ENCODE results near the gene DNAH3.
"Not testable (repeated sequence)": the region's sequence is repeated elsewhere in the genome, so short reads cannot be mapped to it uniquely, and the experiment has no call there.

DNAH3 gene

GRCh38 chr16:21076186-21076883 lies 74.3 kb downstream of the DNAH3 start:
- FAIRE-seq, result no peak

GRCh38 chr16:21075252-21075651 lies 75.4 kb downstream of the DNAH3 start:
- no peak for DNase-seq (ENCODE audit: low spot score)
- FAIRE-seq, result no peak

More at GRCh38 chr16:21076186-21076883, 74.3 kb downstream of the DNAH3 start:
- DNase-seq (ENCODE audit: low spot score), result no peak

DNA sequence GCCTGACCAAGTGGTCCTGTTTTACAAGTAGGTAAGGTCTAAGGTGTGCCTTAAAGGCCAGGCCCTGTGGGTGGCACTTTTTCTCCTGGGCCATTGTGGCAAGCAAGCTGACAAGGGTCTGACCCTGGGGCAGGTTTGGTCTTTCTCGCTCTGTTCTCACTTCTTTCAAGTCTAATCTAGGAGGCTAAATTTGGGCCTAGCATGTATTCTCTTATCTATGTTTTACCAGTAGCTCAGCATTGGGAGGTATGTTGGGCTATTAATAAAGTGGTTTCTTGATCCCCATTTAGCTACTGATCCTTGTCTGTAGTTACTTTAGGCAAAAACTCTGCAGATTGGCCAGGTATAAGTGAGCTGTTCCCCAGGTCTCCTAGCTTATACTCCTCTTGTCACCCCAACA lies 77.7 kb downstream of the DNAH3 start:
- DNase-seq (ENCODE audit: low spot score) (no peak), FAIRE-seq (no peak)

DNA sequence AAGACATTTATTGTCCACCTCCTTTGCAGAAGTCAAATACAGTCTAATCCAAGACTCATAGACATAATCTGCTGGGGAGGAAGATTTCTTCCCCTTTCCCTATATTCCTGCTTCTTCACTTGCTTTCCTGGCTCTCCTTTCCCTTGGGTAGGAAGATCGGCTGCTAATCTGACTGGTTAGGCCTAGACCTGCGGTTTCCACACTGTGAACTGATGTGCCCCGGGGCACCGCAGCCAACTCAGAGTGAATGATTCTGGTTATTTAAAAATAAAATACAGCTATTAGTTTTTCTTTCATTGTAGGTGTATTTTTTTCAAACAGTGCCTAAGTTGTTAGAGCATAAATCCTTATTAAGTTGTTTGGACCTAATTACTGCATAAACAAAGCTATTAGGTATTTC lies 78.9 kb downstream of the DNAH3 start:
- DNase-seq (ENCODE audit: low spot score), result no peak
- no peak for FAIRE-seq

- DNase-seq (ENCODE audit: low spot score), result no peak
- FAIRE-seq, result no peak
These were observed 80.1 kb downstream of the DNAH3 start for GRCh38 chr16:21070564-21070963.

DNA sequence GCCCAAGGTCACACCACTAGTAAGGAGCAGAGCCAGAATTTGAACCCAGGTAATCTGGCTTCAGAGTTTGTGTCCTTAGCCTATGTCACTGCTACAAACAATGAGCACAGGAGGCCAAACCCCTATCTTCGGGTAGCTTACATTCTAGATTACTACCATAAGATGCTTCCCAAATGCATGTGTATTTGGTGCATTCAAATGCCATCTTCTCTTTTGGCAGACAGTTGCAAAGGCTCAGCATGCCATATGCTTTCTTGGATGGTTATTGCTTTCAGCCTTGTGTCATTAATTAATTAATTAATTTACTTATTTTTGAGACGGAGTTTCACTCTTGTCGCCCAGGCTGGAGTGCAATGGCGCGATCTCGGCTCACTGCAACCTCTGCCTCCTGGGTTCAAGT lies 80.7 kb downstream of the DNAH3 start:
- DNase-seq (ENCODE audit: low spot score), result no peak
- FAIRE-seq, result no peak

- DNase-seq (ENCODE audit: low spot score) (no peak), FAIRE-seq (no peak)
These were observed 86.4 kb downstream of the DNAH3 start for GRCh38 chr16:21064203-21064602.

GRCh38 chr16:21063314-21063713 lies 87.3 kb downstream of the DNAH3 start:
- not testable (repeated sequence) for FAIRE-seq; DNase-seq (ENCODE audit: low spot score)

DNA sequence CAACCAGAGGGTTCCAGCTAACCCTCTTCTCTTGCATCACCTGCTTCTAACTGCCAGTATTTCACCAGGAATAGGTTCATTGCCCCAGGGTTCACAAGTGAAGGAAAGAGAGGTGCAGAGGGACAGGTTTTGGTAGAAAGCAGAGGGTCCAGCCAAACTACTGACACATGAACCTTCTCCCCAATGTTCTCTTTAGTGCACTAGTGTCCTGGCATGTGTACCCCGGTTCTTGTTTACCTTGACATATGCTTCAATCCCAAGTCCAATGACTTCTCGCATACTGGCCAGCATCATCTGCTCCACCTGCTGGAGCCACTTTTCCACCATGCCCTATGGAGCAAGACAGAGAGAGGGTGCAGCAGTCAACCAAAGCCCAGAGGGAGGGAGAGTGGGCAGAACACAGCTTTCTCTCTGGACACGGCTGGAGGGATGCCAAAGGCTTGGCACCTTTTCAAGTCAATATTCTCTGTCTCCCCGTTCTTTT lies 90.6 kb downstream of the DNAH3 start:
- DNase-seq (ENCODE audit: low spot score) (no peak), FAIRE-seq (no peak)

DNA sequence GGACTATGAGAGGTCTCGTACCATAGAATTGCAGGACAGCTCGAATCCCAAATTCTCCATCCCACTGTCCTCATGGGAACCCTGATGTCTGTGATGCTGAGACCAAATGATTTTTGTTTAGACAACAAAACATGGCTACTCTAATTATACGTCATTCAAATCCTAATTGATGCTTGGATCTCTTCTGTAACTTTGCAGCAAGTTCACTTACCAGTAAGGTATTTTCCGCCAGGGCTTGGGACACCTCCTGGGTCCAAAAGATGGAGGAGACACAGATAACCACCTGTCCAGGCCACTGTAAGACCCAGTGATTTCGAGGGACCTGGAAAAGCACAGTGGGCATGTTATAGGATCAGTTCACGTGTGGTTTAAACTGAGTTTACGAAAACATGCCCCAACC lies 92.8 kb downstream of the DNAH3 start:
- DNase-seq (ENCODE audit: low spot score) (no peak), FAIRE-seq (no peak)

GRCh38 chr16:21056396-21056795 lies 94.2 kb downstream of the DNAH3 start:
- FAIRE-seq, result no peak
- DNase-seq (ENCODE audit: low spot score), result no peak

DNA sequence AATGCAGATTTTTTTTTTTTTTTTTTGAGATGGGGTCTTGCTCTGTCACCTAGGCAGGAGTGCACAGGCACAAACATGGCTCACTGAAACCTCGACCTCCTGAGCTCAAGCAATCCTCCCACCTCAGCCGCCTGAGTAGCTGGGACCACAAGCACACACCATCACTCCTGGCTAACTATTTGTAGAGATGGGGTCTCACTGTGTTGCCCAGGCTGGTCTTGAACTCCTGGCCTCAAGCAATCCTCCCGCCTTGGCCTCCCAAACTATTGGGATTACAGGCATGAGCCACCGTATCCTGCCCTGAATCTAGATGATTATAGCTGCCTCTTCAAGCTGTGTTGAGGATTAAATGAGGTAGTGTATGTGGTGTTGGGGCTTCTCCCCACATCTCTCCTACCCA lies 94.9 kb downstream of the DNAH3 start:
- FAIRE-seq; DNase-seq (ENCODE audit: low spot score): not testable (repeated sequence)

DNA sequence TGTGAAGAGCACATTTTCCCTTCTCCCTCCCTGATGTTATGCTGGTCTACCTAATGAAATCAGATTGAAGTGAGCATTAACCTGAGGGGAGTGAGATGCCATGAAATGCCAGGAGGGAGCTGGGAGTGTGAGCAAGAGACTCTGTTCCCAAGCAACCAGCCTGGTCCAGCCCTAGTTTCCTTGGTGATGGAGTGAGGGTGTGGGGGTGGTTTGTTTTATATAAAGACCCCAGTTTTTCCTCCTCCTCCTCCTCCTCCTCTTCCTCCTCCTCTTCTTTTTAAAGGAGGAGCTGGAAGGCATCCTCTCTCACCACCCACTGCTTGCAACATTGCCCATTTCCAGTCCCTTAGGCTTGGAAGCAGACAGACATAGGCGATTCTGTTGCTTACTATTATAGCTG lies 97.1 kb downstream of the DNAH3 start:
- DNase-seq (ENCODE audit: low spot score), result no peak
- FAIRE-seq, result no peak

- not testable (repeated sequence) for DNase-seq (ENCODE audit: low spot score); FAIRE-seq
These were observed 102.3 kb downstream of the DNAH3 start for GRCh38 chr16:21048091-21048912.

- FAIRE-seq (no peak), DNase-seq (ENCODE audit: low spot score) (no peak)
These were observed 112.4 kb downstream of the DNAH3 start for GRCh38 chr16:21038197-21038596.

DNA sequence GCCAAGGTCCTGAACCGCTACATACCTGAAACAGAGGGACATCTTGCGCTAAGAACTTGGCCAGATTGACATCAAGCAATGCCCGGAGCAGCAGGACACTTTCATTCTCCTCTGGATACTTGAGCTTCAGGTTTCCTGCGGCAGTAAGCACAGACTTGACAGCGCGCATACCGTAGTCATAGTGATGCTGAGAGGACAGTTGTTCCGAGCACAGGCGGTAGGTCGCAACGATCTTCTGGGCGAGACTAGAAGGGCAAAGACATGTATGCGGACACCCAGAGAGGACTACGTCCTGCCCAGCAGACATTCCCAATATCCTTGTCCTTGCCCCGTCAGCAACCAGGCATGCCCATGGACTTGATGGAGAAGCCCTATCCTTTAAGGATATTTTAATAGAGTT lies 112.9 kb downstream of the DNAH3 start:
- FAIRE-seq, result no peak

DNA sequence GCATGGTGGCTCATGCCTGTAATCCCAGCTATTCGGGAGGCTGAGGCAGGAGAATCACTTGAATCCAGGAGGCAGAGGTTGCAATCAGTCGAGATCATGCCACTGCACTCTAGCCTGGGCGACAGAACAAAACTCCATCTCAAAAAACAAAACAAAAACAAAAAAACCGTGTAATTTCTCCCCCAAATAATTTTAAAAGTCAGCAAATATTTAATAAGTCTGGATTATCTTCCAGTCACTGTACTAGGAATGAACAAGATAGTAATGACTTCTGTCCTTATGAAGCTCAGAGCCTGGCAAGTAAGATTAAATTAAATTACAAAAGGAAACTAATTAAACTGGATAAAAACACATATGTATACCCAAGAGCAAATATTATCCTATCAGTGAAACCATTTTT lies 113.5 kb downstream of the DNAH3 start:
- no peak for DNase-seq (ENCODE audit: low spot score)
- FAIRE-seq, result no peak

More for the DNA sequence above, 112.9 kb downstream of the DNAH3 start:
- DNase-seq (ENCODE audit: low spot score), result no peak

DNA sequence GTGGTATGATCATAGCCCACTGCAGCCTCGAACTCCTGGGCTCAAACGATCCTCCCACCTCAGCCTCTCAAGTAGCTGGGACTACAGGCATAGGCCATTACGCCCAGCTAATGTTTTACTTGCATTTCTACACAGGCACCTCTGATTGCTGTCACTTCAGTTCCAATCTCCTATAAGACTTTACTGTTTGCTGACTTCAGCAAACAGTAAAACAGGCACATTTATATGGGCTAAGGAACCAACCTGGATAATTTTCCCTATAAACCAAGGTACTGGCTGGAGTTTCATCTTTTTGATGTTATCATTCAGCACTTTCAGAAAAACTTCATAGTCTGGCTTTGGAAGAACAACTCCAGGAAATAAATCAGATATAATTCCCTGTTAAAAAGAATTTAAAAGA lies 114.2 kb downstream of the DNAH3 start:
- DNase-seq (ENCODE audit: low spot score) (no peak), FAIRE-seq (no peak)

- no peak for DNase-seq (ENCODE audit: low spot score)
- no peak for FAIRE-seq
These were observed 116.9 kb downstream of the DNAH3 start for GRCh38 chr16:21033704-21034103.

GRCh38 chr16:21033264-21033663 lies 117.4 kb downstream of the DNAH3 start:
- DNase-seq (ENCODE audit: low spot score) (no peak), FAIRE-seq (no peak)

DNA sequence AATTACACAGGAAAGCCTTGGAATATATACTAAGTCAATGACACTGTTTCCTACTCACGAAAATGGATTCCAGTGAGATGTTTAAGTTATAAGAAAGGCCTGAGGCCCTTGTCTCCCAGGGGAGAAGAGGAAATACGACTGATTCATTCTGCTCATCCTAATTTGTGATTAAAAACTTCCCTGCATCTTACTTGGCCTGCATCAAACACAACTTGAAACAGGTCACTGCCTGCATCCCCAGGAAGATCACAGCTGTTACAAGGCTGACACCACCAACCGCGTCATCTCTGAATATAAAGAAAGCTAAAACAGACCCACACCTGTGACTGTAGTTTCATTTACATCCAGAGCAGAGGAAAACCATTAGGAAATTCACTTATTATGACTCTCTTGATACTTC lies 121.9 kb downstream of the DNAH3 start:
- FAIRE-seq (no peak), DNase-seq (ENCODE audit: low spot score) (no peak)

- no peak for FAIRE-seq
- no peak for DNase-seq (ENCODE audit: low spot score)
These were observed 123.8 kb downstream of the DNAH3 start for GRCh38 chr16:21026846-21027245.
